ENCODE results near the gene GLT8D1. TPM values are rescaled to one million over a fixed set of nuclear protein-coding genes. Genes with fewer than 3 reads are reported as not detected.

The GLT8D1 gene
- total and polyA plus RNA-seq, 2 of the 13 experiments (the other 11 are each of a cell fraction or from before 2014, with no cell fraction given): 110 to 121 TPM

- POLR2A ChIA-PET: no interaction called here
- in situ Hi-C loops (cut with HindIII; ENCODE audit: extremely low pct_ligation_motif_present, low pct_unique_long_range_greater_than_20kb): no loop called here
- CTCF ChIA-PET (ENCODE audit: low intra/inter-chr PET ratio, low total read pairs): no interaction called here
These were observed 26.4 kb downstream of the GLT8D1 start for GRCh38 chr3:52679199-52679538.

GRCh38 chr3:52678265-52679198 is 27.1 kb downstream of the GLT8D1 start:
- TF ChIP-seq ZNF564 (CRISPR knock-in tag; IDR thresholded peaks at IDR 0.05) (no peak), ZBTB43 (CRISPR knock-in tag; conservative IDR thresholded peaks at IDR 0.05) (no peak), ZBTB20 (CRISPR knock-in tag; IDR thresholded peaks at IDR 0.05; ENCODE audit: borderline replicate concordance, low read depth) (no peak), MAFK (conservative IDR thresholded peaks at IDR 0.05 in 1 of 2, IDR thresholded peaks at IDR 0.05 in 1 of 2; ENCODE audit: low read length in 2 of 2) (peak; percentile 68 to 83), MLX (CRISPR knock-in tag; IDR thresholded peaks at IDR 0.05) (no peak), MAFF (IDR thresholded peaks at IDR 0.05; ENCODE audit: low read depth, low read length) (peak; percentile 84), THRA (CRISPR knock-in tag; IDR thresholded peaks at IDR 0.05; ENCODE audit: borderline replicate concordance) (no peak), ZNF788 (CRISPR knock-in tag; IDR thresholded peaks at IDR 0.05; ENCODE audit: borderline replicate concordance) (no peak)
- H3K4me3 ChIP-seq (replicated peaks in 1 of 3; ENCODE audit: insufficient read depth in 1 of 3, low read depth in 2 of 3, low read length in 3 of 3): no peak overlapping the region
- in situ Hi-C loops (cut with HindIII; ENCODE audit: extremely low pct_ligation_motif_present, low pct_unique_long_range_greater_than_20kb) (no loop called here), intact Hi-C loops (cut with micrococcal nuclease; ENCODE audit: unreplicated experiment) (no loop called here)
- ChIA-PET CTCF (ENCODE audit: low intra/inter-chr PET ratio, low total read pairs) (no interaction called here), POLR2A (interaction anchor here (0.9 kb wide), 1 partner anchor 27 kb away, joined by 3 read pairs; no protein-coding TSS in a partner anchor)
- no peak overlapping the region for H3K27ac ChIP-seq (ENCODE audit: extremely low read length, insufficient read depth, low read length)
- ATAC-seq: no peak
- no peak for DNase-seq (ENCODE audit: low spot score)
- no peak for FAIRE-seq
- peaks cover 9 to 45% of the 10 kb centered on the region in 2 experiments for H3K36me3 ChIP-seq (replicated peaks in 1 of 2; ENCODE audit: control insufficient read depth in 1 of 2, insufficient read depth in 2 of 2, low read length in 2 of 2)
- 95% methylated on average over 6 of the region's 6 CpGs for WGBS (ENCODE audit: low lambda C conversion rate)
- no peak overlapping the region for H3K4me2 ChIP-seq (ENCODE audit: low read depth, low read length)
- H3K9me3 ChIP-seq (ENCODE audit: low read length): no peaks in the 10 kb centered on the region
- H2AFZ ChIP-seq (ENCODE audit: low read length): no peak overlapping the region
- no peak overlapping the region for H3K9ac ChIP-seq (ENCODE audit: insufficient read depth, low read depth, low read length)
- H3K27me3 ChIP-seq (ENCODE audit: control insufficient read depth in 1 of 2, insufficient read depth in 2 of 2, low read length in 2 of 2): no peaks in the 10 kb centered on the region
- BruUV-seq (replicated peaks): no TSS peak
- peaks cover 53% of the 10 kb centered on the region for H3K4me1 ChIP-seq (ENCODE audit: insufficient read depth, low read length)
- peaks cover 33% of the 10 kb centered on the region for H3K79me2 ChIP-seq (ENCODE audit: insufficient read depth, low read length)
- no peaks in the 10 kb centered on the region for H4K20me1 ChIP-seq (ENCODE audit: insufficient read depth, low read length)

More at GRCh38 chr3:52679199-52679538, 26.4 kb downstream of the GLT8D1 start:
- TF ChIP-seq ZNF629 (CRISPR knock-in tag; conservative IDR thresholded peaks at IDR 0.05): no peak
- DNase-seq (ENCODE audit: low spot score) (no peak), FAIRE-seq (no peak), ATAC-seq (no peak)
- Histone ChIP-seq H3K36me3 (replicated peaks in 1 of 2; ENCODE audit: control insufficient read depth in 1 of 2, insufficient read depth in 2 of 2, low read length in 2 of 2) (peaks cover 9 to 45% of the 10 kb centered on the region in 2 experiments), H3K4me2 (ENCODE audit: low read depth, low read length) (no peak overlapping the region), H4K20me1 (ENCODE audit: insufficient read depth, low read length) (no peaks in the 10 kb centered on the region), H3K27ac (ENCODE audit: extremely low read length, insufficient read depth, low read length) (no peak overlapping the region), H3K79me2 (ENCODE audit: insufficient read depth, low read length) (peaks cover 39% of the 10 kb centered on the region), H3K27me3 (ENCODE audit: control insufficient read depth in 1 of 2, insufficient read depth in 2 of 2, low read length in 2 of 2) (no peaks in the 10 kb centered on the region), H2AFZ (ENCODE audit: low read length) (no peak overlapping the region), H3K9me3 (ENCODE audit: low read length) (no peaks in the 10 kb centered on the region), H3K4me1 (ENCODE audit: insufficient read depth, low read length) (peaks cover 60% of the 10 kb centered on the region), H3K9ac (ENCODE audit: insufficient read depth, low read depth, low read length) (no peak overlapping the region), H3K4me3 (replicated peaks in 1 of 3; ENCODE audit: insufficient read depth in 1 of 3, low read depth in 2 of 3, low read length in 3 of 3) (no peak overlapping the region)
- intact Hi-C loops (cut with micrococcal nuclease; ENCODE audit: unreplicated experiment): no loop called here
- no TSS peak for BruUV-seq (replicated peaks)
- WGBS (ENCODE audit: low lambda C conversion rate): over 99% methylated on average over 3 of the region's 3 CpGs

Measured in HepG2 (cell line).